NCI-H1436 (cell line): ENCODE measurements around the gene DNAJB7.
"Not testable (repeated sequence)": the region's sequence is repeated elsewhere in the genome, so short reads cannot be mapped to it uniquely, and the experiment has no call there.

Source experiments
- DNase-seq: peaks from one replicate; lab custom pipeline; 2025; lab: John Stamatoyannopoulos, UW

DNAJB7 gene

GRCh38 chr22:40844951-40845350, 17.0 kb downstream of the DNAJB7 start:
- DNase-seq: no peak

- no peak for DNase-seq
These were observed 23.4 kb downstream of the DNAJB7 start for GRCh38 chr22:40838486-40838885.

- no peak for DNase-seq
These were observed 27.3 kb downstream of the DNAJB7 start for GRCh38 chr22:40834619-40835018.

- no peak for DNase-seq
These were observed 32.8 kb downstream of the DNAJB7 start for GRCh38 chr22:40829131-40829530.

- no peak for DNase-seq
These were observed 34.8 kb downstream of the DNAJB7 start for GRCh38 chr22:40826984-40827741.

- not testable (repeated sequence) for DNase-seq
These were observed 35.6 kb downstream of the DNAJB7 start for GRCh38 chr22:40826292-40826691.

GRCh38 chr22:40823426-40823825, 38.5 kb downstream of the DNAJB7 start:
- DNase-seq: no peak

- DNase-seq: peak; percentile 4
These were observed 42.2 kb downstream of the DNAJB7 start for GRCh38 chr22:40819599-40820140.

- peak; percentile 88 for DNase-seq
These were observed 42.9 kb downstream of the DNAJB7 start, which contains the start of gene SLC25A17 for GRCh38 chr22:40818747-40819598. Gene SLC25A17, minus strand, starts transcription at chr22:40819346. Its CDS starts 98 bp downstream, at chr22:40819248.

- no peak for DNase-seq
These were observed 43.6 kb downstream of the DNAJB7 start for GRCh38 chr22:40818192-40818746.

GRCh38 chr22:40817737-40818136, 44.2 kb downstream of the DNAJB7 start:
- no peak for DNase-seq

- DNase-seq: no peak
These were observed 48.0 kb downstream of the DNAJB7 start for GRCh38 chr22:40813912-40814315.
